IPS-11a (cell line): Measurements from ENCODE around the gene PTPRM.
"Not testable (repeated sequence)": the region's sequence is repeated elsewhere in the genome, so short reads cannot be mapped to it uniquely, and the experiment has no call there.

ENCODE experiments used
- H3K4me3 ChIP-seq: one replicate; pipeline ENCODE4 v1.5.1; 2013; ENCODE audit warnings: low read depth, low read length, control low read depth

Gene PTPRM

DNA sequence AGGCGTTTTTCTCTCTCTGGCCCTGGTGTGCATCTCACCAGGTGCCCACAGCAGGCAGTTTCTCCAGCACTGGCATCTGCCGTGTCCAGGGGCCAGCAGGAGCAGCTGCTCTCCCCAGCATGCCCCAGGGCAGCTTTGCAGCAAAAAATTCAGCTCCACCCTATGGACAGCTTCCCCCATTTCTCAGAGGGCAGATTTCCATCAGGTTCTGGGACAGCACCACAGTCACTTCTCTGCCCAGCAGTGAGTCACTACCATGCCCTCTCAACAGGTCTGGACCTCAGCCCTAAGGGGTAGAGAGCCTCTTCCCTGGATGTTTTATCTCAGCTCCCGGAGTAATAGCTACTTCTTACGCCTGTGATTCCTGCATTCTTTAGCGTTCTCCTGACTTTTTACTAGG is 871.9 kb downstream of the PTPRM start:
- H3K4me3 ChIP-seq, result no peak overlapping the region

- no peak overlapping the region for H3K4me3 ChIP-seq
Observed at GRCh38 chr18:8443505-8443904, 876.4 kb downstream of the PTPRM start.

- H3K4me3 ChIP-seq, result not testable (repeated sequence)
Observed at GRCh38 chr18:8446936-8447335, 879.8 kb downstream of the PTPRM start.

DNA sequence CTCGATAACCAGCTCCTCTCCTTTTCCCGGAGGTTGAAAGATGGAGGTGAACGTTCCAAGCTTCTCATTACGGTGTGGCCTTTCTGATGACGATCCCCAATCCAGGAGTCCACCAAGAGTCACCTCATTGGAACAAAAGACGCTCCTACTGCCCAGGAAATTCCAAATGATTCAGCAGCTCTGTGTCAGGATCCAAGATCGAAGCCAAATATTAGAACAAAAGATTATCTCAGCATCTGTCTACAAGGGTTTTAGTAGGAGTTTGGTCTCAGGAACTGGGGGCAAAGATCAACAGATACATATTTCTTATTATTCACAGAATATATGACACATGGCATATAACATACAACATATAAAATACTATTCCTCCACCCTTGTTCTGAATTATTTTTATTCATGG is 881.0 kb downstream of the PTPRM start:
- H3K4me3 ChIP-seq, result no peak overlapping the region

DNA sequence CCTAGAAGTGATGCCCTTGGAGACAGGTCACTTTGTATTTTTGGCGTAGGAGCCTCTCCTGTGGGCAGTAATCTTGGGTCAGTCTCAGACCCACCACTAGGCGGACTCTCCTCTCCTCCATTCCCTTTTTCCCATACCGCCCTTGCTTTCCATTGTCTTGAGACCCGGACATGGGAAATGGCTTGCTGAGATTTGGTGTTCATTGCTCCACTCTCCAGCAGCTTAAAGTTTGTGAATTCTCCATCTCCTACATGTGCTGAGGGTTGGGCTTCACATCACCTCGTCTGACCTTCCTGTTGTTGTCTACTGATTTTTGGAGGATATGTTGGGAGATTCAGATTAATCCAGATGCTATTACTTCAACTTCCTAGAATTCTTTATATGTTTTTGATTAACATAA is 882.9 kb downstream of the PTPRM start:
- no peak overlapping the region for H3K4me3 ChIP-seq

DNA sequence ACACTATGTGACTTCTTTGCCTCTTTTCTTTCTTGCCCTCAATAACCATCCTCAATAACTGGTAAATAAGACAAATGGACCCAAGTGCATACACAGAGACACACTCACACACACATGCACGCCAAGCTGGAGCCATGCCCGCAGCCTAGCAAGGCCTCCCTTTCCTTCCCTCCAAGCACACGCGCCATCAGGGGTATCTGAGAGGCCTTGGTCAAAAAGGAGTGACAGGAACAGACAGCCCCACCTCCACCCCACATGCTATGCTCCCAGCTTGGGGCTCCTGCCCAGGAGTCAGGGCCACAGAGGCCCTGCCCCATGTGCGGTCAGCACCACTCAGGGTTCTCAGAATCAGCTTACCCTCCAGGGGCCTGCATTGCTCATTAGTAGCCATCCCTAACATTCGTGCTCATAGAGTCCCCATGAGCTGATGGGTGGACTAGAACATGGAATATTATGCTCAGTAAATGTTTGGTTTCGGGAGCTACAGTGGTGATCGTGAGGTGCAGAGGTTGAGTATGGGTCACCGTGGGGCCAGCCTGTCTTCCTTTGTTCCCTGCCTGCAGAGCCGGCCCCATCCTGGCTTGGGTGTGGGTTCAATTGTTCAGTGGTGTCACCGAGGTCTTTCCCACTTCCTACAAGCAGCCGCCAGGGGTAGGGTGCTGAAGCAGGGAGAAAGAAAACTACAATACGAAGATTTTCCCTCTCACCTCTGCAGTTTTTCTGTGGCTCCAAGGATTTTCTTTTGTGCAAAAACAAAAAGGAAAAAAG is 884.0 kb downstream of the PTPRM start:
- no peak overlapping the region for H3K4me3 ChIP-seq

DNA sequence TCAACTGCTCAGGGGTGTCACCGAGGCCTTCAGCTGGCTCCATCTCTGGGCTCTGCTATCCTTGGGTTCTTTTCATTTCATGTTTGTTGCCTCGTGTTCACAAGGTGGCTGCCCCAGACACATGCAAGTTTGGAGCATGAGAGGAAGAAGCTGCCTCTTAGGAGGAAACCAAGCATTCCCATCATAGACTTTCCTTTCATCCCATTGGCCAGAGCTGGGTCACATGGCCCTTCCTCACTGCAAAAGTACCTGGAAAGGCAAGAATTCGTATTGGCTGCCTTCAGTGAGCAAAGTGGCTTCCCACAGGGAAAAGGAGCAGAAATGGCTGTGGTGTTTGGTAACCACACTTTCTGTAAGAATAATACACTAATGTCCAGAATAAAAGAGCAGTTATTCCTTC is 886.4 kb downstream of the PTPRM start:
- no peak overlapping the region for H3K4me3 ChIP-seq

DNA sequence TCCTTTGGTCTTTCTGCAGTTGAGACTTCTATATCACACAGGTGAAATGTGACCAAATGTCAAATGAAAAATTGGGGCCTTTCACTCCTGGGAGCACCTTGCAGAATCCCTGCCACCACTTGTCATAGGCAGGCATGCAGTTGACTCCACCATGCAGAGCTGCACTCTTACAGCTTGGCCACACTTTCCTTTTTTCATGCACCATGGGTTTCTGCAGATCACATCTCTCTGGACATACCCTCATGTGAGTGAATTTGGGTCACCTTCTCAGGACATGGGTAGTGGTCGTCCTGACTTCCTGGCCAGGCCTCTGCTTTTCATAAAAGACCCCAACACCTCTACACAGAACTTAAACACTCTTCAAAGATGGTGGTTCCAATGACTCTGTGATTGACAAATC is 887.0 kb downstream of the PTPRM start:
- H3K4me3 ChIP-seq, result no peak overlapping the region

GRCh38 chr18:8455661-8456614 is 888.8 kb downstream of the PTPRM start:
- H3K4me3 ChIP-seq, result no peak overlapping the region
